Activated CD4-positive, alpha-beta T cell treated with anti-CD3 and anti-CD28 coated beads, Interleukin-2, amount 10 ng/mL, durations not matched to agents 7 days and 5 days (primary cell): ENCODE results near the gene MAPK9. TPM values are rescaled to one million over a fixed set of nuclear protein-coding genes. Genes with fewer than 3 reads are reported as not detected.

ENCODE experiments used
- CTCF ChIA-PET: fragments of 350-600 bp; sonication (Branson Sonifier 250); formaldehyde crosslinking; loops from one replicate; lab custom pipeline; 2021; ENCODE audit warnings: antibody characterized with exemption; lab: Charles Lee
- POLR2A ChIA-PET: fragments of 350-600 bp; sonication (Branson Sonifier 250); formaldehyde crosslinking; loops from one replicate; lab custom pipeline; 2021; ENCODE audit warnings: antibody characterized with exemption; lab: Charles Lee
- DNase-seq: peaks from one replicate; pipeline ENCODE4 v3.0.0-alpha.2; 2020
- H3K27ac Mint-ChIP-seq: one replicate; pipeline ENCODE4 v1.8.0; 2021; ENCODE audit warnings: mild to moderate bottlenecking, moderate library complexity, mixed read lengths
- H3K27me3 Mint-ChIP-seq: one replicate; pipeline ENCODE4 v1.8.0; 2021; ENCODE audit warnings: mixed read lengths
- H3K36me3 Mint-ChIP-seq: one replicate; pipeline ENCODE4 v1.8.0; 2021; ENCODE audit warnings: low read depth, mixed read lengths
- H3K4me1 Mint-ChIP-seq: one replicate; pipeline ENCODE4 v1.8.0; 2021; ENCODE audit warnings: mixed read lengths
- H3K4me3 Mint-ChIP-seq: one replicate; pipeline ENCODE4 v1.8.0; 2021; ENCODE audit warnings: mild to moderate bottlenecking, moderate library complexity, mixed read lengths
- H3K9me3 Mint-ChIP-seq: one replicate; pipeline ENCODE4 v1.8.0; 2021; ENCODE audit warnings: mixed read lengths
- total RNA-seq, 2 experiments: library from RNA; stranded (reverse); gene quantifications; one replicate each; pipeline ENCODE4 v1.2.3, GENCODE V29; 2021

MAPK9 gene
- total RNA-seq, 2 experiments from 2014 or later = 39.6 to 47.6 TPM

DNA sequence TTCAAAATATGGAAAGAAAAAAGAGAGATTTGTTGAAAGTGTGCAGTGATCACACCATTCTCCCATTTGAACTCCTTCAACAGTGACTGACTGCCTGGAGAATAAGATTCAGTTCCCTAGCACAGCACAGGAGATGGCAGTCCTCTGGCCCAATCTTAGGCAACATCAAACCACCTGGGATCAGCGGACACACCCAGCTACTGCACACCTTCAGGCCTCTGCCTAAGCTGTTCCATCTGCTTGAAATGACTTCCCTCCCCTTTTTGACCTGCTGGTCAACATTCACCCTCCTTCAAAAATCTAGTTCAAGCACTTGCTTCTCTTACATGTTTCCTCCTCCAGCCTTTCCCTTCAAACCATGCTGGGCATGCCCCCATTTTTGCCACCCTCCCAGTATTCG is 4.5 kb downstream of the MAPK9 start:
- Mint-ChIP-seq H3K9me3 (peaks cover 8% of the 10 kb centered on the region), H3K36me3 (peaks cover 53% of the 10 kb centered on the region), H3K27ac (no peak overlapping the region), H3K4me3 (no peak overlapping the region), H3K4me1 (peaks cover 18% of the 10 kb centered on the region), H3K27me3 (no peaks in the 10 kb centered on the region)
- ChIA-PET POLR2A (no interaction called here), CTCF (no interaction called here)
- no peak for DNase-seq

DNA sequence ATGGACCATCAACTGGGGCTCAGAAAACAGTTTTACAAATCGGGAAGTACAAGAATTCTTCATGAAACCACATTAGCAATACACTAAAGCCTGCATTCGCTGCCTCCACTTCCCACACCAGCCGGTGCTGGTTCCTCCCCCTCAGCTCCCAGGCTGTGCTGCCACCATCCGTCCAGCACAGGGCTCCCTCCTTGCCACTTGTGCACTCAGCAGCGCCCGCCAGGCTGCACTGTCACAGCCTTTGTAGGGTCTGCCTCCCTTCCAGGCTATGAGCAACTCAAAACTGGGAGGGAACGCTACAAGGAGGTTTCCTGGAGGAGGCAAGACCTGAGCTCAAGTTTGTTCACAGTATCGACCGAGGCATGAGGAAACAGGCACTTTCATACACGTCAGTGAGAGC is 7.7 kb downstream of the MAPK9 start:
- Mint-ChIP-seq H3K4me3 (no peak overlapping the region), H3K9me3 (peaks cover 17% of the 10 kb centered on the region), H3K36me3 (peaks cover 75% of the 10 kb centered on the region), H3K4me1 (peaks cover 2% of the 10 kb centered on the region), H3K27ac (no peak overlapping the region), H3K27me3 (no peaks in the 10 kb centered on the region)
- POLR2A ChIA-PET = no interaction called here
- no peak for DNase-seq
- CTCF ChIA-PET = interaction anchor here (1.2 to 1.4 kb wide), 2 partner anchors 10 to 44 kb away, joined by 3 to 4 read pairs; no protein-coding TSS in a partner anchor

DNA sequence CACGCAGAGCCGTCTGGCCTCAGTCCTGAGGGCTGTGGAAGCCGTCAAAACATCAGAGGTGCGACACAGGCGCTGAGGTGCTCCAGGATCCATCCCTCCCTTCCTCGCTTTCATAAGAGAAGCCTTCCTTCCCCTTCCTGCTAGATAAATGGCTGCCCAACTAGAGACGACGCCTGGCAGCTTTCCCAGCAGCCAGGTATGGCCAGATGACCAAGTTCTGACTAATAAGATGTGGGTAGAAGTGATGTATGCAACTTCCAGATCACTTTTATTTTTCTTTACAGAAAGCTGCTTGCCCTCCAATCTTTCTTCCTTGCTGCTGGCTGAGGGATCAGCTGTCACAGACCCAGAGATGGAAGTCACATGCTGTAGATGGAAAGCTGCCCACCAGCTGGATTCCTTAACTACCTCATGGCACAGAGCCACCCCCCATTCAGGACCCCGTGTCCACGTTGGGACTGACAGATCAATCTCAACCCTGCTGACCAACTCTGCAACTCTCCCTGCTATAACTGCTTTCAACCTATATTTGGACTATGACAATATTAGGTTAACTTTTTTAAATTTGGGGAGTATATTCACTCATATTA is 8.8 kb downstream of the MAPK9 start:
- no peaks in the 10 kb centered on the region for H3K27me3 Mint-ChIP-seq
- no peak overlapping the region for H3K27ac Mint-ChIP-seq
- ChIA-PET POLR2A (no interaction called here), CTCF (interaction anchor here (0.6 to 1.0 kb wide), 3 partner anchors 11 to 406 kb away, joined by 3 to 4 read pairs (median 3); partner anchors contain the start of gene RASGEF1C)
- no peak for DNase-seq
- peaks cover 2% of the 10 kb centered on the region for H3K4me1 Mint-ChIP-seq
- peaks cover 83% of the 10 kb centered on the region for H3K36me3 Mint-ChIP-seq
- H3K4me3 Mint-ChIP-seq = no peak overlapping the region
- H3K9me3 Mint-ChIP-seq = peaks cover 17% of the 10 kb centered on the region

DNA sequence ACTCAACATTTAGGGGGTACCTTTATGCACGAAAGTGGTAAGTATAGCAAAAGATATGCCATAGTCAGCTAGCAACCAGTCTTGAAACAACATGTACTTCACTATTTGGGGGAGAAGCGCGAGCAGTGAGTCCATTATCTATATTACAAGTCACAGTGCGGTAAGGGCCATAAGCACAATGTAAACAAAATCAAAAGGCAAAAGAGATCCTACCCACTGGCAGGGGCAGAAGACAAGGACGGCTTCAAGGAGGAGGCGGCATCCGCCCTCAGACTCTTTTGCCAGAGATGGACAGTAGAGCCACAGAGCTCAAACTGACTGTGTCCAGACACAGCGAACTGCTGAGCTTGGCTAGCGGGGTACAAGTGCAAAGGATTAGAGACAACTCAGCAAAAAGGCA is 9.6 kb downstream of the MAPK9 start:
- DNase-seq = no peak
- ChIA-PET POLR2A (no interaction called here), CTCF (interaction anchor here (0.8 to 1.0 kb wide), 3 partner anchors 11 to 73 kb away, joined by 3 to 4 read pairs (median 3); partner anchors contain the start of gene RASGEF1C)
- H3K4me3 Mint-ChIP-seq = no peak overlapping the region
- peaks cover 24% of the 10 kb centered on the region for H3K9me3 Mint-ChIP-seq
- H3K27me3 Mint-ChIP-seq = no peaks in the 10 kb centered on the region
- peaks cover 88% of the 10 kb centered on the region for H3K36me3 Mint-ChIP-seq
- no peak overlapping the region for H3K27ac Mint-ChIP-seq
- no peaks in the 10 kb centered on the region for H3K4me1 Mint-ChIP-seq

DNA sequence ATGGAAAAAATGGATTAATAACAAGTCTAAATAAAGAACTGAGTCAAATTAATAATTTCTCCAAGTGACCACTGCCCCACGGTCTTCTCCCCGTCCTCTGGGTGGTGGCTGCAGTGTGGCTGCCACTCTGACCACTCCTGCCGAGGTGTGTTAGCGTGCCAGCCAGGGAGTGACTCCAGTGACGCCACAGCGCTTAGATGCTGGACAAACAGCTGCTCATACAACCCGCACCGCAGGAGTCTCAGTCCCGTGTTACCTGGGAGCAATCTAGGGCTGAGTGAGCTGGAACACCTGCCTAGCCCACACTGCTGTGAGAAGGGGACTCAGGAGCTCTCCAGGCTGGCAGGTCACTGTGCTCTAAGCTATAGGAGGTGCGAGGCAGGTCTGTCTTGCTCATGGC is 10.2 kb downstream of the MAPK9 start:
- H3K4me3 Mint-ChIP-seq = no peak overlapping the region
- H3K9me3 Mint-ChIP-seq = peaks cover 24% of the 10 kb centered on the region
- CTCF ChIA-PET = interaction anchor here (0.8 to 1.0 kb wide), 4 partner anchors 11 to 72 kb away, joined by 3 to 4 read pairs (median 3); partner anchors contain the start of gene RASGEF1C
- no peak for DNase-seq
- H3K27ac Mint-ChIP-seq = no peak overlapping the region
- H3K36me3 Mint-ChIP-seq = peaks cover 89% of the 10 kb centered on the region
- H3K4me1 Mint-ChIP-seq = no peaks in the 10 kb centered on the region
- POLR2A ChIA-PET = no interaction called here
- H3K27me3 Mint-ChIP-seq = no peaks in the 10 kb centered on the region

DNA sequence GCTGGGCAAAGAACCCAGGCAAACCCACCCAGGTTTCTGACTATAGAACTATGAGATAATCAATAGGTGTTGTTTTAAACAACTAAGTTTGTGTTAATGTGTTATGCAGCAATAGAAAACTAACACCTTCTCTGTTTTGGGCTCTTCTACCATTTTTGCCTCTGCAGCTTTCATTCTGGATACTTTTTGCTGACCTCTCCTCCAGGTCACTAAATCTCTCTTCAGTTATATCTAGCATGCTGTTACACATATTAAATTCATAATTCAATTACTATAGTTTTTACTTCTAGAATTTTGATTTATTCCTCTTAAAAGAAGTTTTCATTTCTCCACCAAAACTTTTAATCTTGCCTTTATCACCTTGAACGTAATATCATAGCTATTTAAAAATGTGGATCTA is 17.2 kb downstream of the MAPK9 start:
- H3K4me3 Mint-ChIP-seq = no peak overlapping the region
- H3K4me1 Mint-ChIP-seq = no peaks in the 10 kb centered on the region
- peaks cover 78% of the 10 kb centered on the region for H3K36me3 Mint-ChIP-seq
- ChIA-PET POLR2A (no interaction called here), CTCF (no interaction called here)
- H3K27me3 Mint-ChIP-seq = no peaks in the 10 kb centered on the region
- no peak for DNase-seq
- H3K9me3 Mint-ChIP-seq = peaks cover 43% of the 10 kb centered on the region
- H3K27ac Mint-ChIP-seq = no peak overlapping the region

DNA sequence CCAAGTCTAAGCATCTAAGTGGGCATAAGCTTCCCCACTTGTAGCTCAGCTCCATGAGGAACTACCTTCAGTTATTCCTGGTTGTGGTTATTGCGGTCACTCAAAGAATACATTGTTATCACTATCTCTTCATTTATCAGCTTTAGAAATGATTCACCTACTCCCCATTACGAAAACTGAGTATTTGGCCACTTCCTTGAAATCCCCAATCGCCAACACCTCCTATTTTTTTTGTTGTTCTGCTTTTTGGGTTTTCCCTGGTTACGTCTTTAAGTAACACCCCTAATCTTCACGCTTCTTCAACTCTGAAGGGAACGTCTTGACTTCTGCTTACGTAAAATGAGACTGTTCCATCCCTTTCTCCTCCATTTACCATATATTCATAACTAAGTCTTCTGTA is 20.7 kb downstream of the MAPK9 start:
- DNase-seq = no peak
- H3K36me3 Mint-ChIP-seq = peaks cover 76% of the 10 kb centered on the region
- H3K27ac Mint-ChIP-seq = no peak overlapping the region
- no peaks in the 10 kb centered on the region for H3K27me3 Mint-ChIP-seq
- POLR2A ChIA-PET = no interaction called here
- CTCF ChIA-PET = no interaction called here
- peaks cover 39% of the 10 kb centered on the region for H3K9me3 Mint-ChIP-seq
- H3K4me1 Mint-ChIP-seq = no peaks in the 10 kb centered on the region
- H3K4me3 Mint-ChIP-seq = no peak overlapping the region

DNA sequence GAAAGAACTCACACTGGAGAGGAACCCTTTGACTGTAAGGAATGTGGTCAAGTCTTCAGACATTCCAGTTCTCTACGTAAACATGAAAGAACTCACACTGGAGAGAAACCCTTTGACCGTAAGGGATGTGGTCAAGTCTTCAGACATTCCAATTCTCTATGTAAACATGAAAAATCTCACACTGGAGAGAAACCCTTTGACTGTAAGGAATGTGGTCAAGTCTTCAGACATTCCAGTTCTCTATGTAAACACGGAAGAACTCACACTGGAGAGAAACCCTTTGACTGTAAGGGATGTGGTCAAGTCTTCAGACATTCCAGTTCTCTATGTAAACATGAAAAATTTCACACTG is 32.6 kb downstream of the MAPK9 start:
- H3K4me3 Mint-ChIP-seq = no peak overlapping the region
- no peaks in the 10 kb centered on the region for H3K27me3 Mint-ChIP-seq
- ChIA-PET POLR2A (no interaction called here), CTCF (no interaction called here)
- H3K27ac Mint-ChIP-seq = no peak overlapping the region
- no peaks in the 10 kb centered on the region for H3K4me1 Mint-ChIP-seq
- no peak for DNase-seq
- H3K36me3 Mint-ChIP-seq = peaks cover 88% of the 10 kb centered on the region
- peaks cover 66% of the 10 kb centered on the region for H3K9me3 Mint-ChIP-seq

DNA sequence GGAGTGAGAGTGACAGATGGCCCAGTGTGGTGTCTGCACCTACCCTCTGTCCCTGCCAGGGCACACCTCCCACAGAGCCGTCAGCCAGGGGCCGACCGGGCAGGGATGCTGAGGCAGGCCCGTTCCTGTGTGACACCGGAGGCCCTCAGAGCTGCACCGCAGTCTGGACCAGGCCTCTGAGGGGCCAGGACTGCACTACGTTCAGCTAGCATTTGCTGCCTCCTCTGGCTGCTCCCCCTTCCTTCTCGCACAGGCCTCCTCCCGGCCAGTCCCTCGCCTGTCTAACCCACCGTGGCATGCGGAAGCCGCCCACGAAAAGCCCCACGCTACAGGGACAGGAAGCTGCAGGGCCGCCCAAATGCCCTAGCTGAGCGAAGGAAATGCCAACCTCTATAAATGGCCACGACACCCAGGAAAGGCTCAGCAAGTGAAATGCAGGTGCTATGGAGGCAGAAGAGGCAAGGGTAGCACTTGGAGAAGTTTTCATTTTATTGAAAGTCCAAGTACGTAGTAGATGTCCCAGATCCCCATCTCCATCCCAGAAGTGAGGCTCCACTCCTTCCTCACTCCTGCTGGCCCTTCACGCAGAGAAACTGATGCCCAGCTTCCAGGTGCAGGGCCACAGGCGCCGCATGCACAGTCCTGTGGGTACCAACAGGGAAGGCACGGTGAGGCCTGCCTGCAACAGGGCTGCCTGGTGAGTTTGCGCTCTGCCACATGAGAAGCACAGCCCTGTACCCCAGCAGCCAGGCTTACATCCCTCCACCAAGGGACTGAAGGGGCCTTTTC is 38.7 kb downstream of the MAPK9 start:
- POLR2A ChIA-PET = no interaction called here
- H3K36me3 Mint-ChIP-seq = peaks cover 84% of the 10 kb centered on the region
- no peak for DNase-seq
- no peaks in the 10 kb centered on the region for H3K4me1 Mint-ChIP-seq
- H3K4me3 Mint-ChIP-seq = no peak overlapping the region
- H3K9me3 Mint-ChIP-seq = peaks cover 68% of the 10 kb centered on the region
- H3K27ac Mint-ChIP-seq = no peak overlapping the region
- H3K27me3 Mint-ChIP-seq = no peaks in the 10 kb centered on the region
- CTCF ChIA-PET = no interaction called here

DNA sequence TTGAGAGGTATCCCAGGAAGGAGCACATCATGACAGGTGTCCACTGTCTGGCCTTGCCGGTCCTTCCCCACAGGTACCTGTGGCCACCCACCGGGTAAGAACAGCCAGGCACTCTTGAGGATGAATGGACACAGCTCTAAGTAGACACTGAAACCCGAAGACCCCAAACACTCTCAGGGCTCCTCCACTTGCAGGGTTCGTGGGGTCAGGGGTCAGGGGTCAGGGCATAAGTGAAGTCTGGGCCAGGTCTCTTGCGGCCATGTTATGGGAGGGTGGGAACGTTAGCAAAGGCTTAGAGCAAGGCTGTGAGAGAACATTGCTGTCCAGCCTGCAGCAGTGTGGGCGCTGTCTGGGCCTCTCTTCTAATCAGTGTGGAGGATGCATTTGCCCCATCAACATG is 40.0 kb downstream of the MAPK9 start:
- H3K27ac Mint-ChIP-seq = no peak overlapping the region
- H3K36me3 Mint-ChIP-seq = peaks cover 84% of the 10 kb centered on the region
- DNase-seq = no peak
- H3K4me3 Mint-ChIP-seq = no peak overlapping the region
- POLR2A ChIA-PET = no interaction called here
- no peaks in the 10 kb centered on the region for H3K27me3 Mint-ChIP-seq
- H3K4me1 Mint-ChIP-seq = no peaks in the 10 kb centered on the region
- H3K9me3 Mint-ChIP-seq = peaks cover 63% of the 10 kb centered on the region
- CTCF ChIA-PET = no interaction called here

DNA sequence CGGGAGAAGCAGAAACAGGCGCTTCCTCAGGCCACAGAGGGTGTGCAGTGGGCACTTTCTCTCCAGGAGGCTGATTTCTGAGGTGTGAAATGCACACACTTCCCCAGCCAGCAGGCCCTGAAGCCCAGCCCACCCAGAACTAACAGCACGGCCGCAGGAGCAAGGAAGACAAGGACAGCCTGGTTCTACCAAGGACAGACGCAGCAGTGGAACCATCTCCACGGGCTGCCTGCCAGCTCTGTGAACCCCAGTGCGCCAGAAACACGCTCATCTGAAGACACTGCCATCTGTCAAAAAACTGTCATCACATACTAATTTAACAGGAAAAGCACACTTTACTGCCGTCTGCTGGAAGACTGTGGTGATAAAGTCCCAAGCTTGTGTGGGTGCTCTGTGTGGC is 40.7 kb downstream of the MAPK9 start:
- POLR2A ChIA-PET = no interaction called here
- CTCF ChIA-PET = no interaction called here
- DNase-seq = no peak
- Mint-ChIP-seq H3K27ac (no peak overlapping the region), H3K27me3 (no peaks in the 10 kb centered on the region), H3K9me3 (peaks cover 64% of the 10 kb centered on the region), H3K36me3 (peaks cover 86% of the 10 kb centered on the region), H3K4me3 (no peak overlapping the region), H3K4me1 (no peaks in the 10 kb centered on the region)

DNA sequence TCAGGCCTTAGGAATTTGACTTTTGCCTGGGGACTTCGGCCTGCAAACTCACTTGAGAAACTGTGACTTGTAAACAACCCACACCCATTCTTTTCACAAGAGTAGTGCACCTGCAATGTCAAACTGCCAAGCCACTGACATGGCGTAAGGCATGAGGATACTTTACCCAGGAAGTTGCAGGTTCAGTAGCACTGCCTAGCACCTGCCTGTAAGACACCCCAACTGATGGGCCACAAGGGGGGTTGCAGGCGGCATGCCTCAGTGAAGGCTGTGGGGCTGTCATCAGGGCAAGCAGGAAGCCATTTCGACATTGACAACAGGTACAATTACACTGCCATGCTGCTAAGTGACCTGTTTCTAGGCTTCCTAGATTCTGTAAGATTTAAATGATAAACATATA is 41.6 kb downstream of the MAPK9 start:
- no peaks in the 10 kb centered on the region for H3K27me3 Mint-ChIP-seq

DNA sequence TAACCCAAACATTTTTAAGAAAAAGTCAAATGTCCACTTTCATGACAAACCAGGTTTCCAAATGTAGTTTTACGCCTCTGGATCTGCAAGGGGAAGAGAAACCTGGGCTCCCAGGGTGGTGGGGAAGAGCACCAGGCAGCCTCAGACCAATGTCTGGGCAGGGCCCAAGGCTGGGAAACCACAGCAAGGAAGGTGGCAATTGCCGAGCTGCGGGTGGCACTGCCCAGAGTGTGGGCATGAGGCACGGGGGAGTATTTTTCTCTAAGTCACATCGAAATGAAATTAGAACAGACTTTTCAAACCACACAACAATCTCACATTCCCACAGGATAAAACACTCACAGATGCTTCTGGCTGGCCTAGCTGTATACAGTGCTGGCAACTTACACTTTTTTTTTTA is 50.3 kb downstream of the MAPK9 start:
- no peaks in the 10 kb centered on the region for H3K27me3 Mint-ChIP-seq
- POLR2A ChIA-PET = no interaction called here
- no peak overlapping the region for H3K27ac Mint-ChIP-seq
- peaks cover 83% of the 10 kb centered on the region for H3K36me3 Mint-ChIP-seq
- no peaks in the 10 kb centered on the region for H3K4me1 Mint-ChIP-seq
- H3K9me3 Mint-ChIP-seq = peaks cover 14% of the 10 kb centered on the region
- DNase-seq = no peak
- CTCF ChIA-PET = no interaction called here
- no peak overlapping the region for H3K4me3 Mint-ChIP-seq

More for the DNA sequence above, 41.6 kb downstream of the MAPK9 start:
- H3K9me3 Mint-ChIP-seq = peaks cover 60% of the 10 kb centered on the region
- ChIA-PET CTCF (no interaction called here), POLR2A (no interaction called here)
- H3K36me3 Mint-ChIP-seq = peaks cover 82% of the 10 kb centered on the region
- no peak overlapping the region for H3K4me3 Mint-ChIP-seq
- no peak overlapping the region for H3K27ac Mint-ChIP-seq
- no peak for DNase-seq
- H3K4me1 Mint-ChIP-seq = no peaks in the 10 kb centered on the region
